Measurements from ENCODE around the gene PPFIBP1. TPM values are rescaled to one million over a fixed set of nuclear protein-coding genes. Genes with fewer than 3 reads are reported as not detected.
A peak's percentile ranks its signal among the peaks of the same experiment; 100 is the strongest.
"Not testable (repeated sequence)": the region's sequence is repeated elsewhere in the genome, so short reads cannot be mapped to it uniquely, and the experiment has no call there.

The PPFIBP1 gene
- total RNA-seq, 1 donor, result 179 TPM

- Histone ChIP-seq H3K4me1 (ENCODE audit: insufficient read depth, low read length) (peaks cover 15% of the 10 kb centered on the region), H3K79me2 (ENCODE audit: insufficient read depth, low read length) (peaks cover 100% of the 10 kb centered on the region), H3K36me3 (ENCODE audit: insufficient read depth, low read length) (peaks cover 28% of the 10 kb centered on the region)
- not testable (repeated sequence) for H2AFZ ChIP-seq (ENCODE audit: low read length); H4K20me1 ChIP-seq (ENCODE audit: insufficient read depth, low read length); H3K4me2 ChIP-seq (ENCODE audit: insufficient read depth, low read length); H3K4me3 ChIP-seq (ENCODE audit: insufficient read depth, low read length); H3K27me3 ChIP-seq (ENCODE audit: insufficient read depth, low read length); H3K9me3 ChIP-seq (ENCODE audit: low read depth, low read length); DNase-seq (ENCODE audit: insufficient read length, low spot score, missing footprints); H3K27ac ChIP-seq (ENCODE audit: low read depth, low read length)
Observed at GRCh38 chr12:27581833-27582232, 57.8 kb downstream of the PPFIBP1 start.

GRCh38 chr12:27582445-27582844, 58.4 kb downstream of the PPFIBP1 start:
- not testable (repeated sequence) for H2AFZ ChIP-seq (ENCODE audit: low read length); H3K27me3 ChIP-seq (ENCODE audit: insufficient read depth, low read length); H3K4me3 ChIP-seq (ENCODE audit: insufficient read depth, low read length); H4K20me1 ChIP-seq (ENCODE audit: insufficient read depth, low read length); H3K9me3 ChIP-seq (ENCODE audit: low read depth, low read length); DNase-seq (ENCODE audit: insufficient read length, low spot score, missing footprints); H3K4me2 ChIP-seq (ENCODE audit: insufficient read depth, low read length); H3K4me1 ChIP-seq (ENCODE audit: insufficient read depth, low read length)
- peaks cover 28% of the 10 kb centered on the region for H3K36me3 ChIP-seq (ENCODE audit: insufficient read depth, low read length)
- H3K27ac ChIP-seq (ENCODE audit: low read depth, low read length), result peak overlapping the region; percentile 21
- H3K79me2 ChIP-seq (ENCODE audit: insufficient read depth, low read length), result peaks cover 97% of the 10 kb centered on the region

GRCh38 chr12:27583057-27583797, 59.2 kb downstream of the PPFIBP1 start:
- Histone ChIP-seq H3K4me3 (ENCODE audit: insufficient read depth, low read length) (no peak overlapping the region), H3K4me1 (ENCODE audit: insufficient read depth, low read length) (peaks cover 10% of the 10 kb centered on the region), H3K27ac (ENCODE audit: low read depth, low read length) (peak overlapping the region; percentile 43), H3K27me3 (ENCODE audit: insufficient read depth, low read length) (no peaks in the 10 kb centered on the region), H3K36me3 (ENCODE audit: insufficient read depth, low read length) (peaks cover 28% of the 10 kb centered on the region), H3K9me3 (ENCODE audit: low read depth, low read length) (no peaks in the 10 kb centered on the region), H3K4me2 (ENCODE audit: insufficient read depth, low read length) (no peak overlapping the region), H3K79me2 (ENCODE audit: insufficient read depth, low read length) (peaks cover 96% of the 10 kb centered on the region), H4K20me1 (ENCODE audit: insufficient read depth, low read length) (peaks cover 5% of the 10 kb centered on the region), H2AFZ (ENCODE audit: low read length) (no peak overlapping the region)
- TF ChIP-seq, protein P1, sequence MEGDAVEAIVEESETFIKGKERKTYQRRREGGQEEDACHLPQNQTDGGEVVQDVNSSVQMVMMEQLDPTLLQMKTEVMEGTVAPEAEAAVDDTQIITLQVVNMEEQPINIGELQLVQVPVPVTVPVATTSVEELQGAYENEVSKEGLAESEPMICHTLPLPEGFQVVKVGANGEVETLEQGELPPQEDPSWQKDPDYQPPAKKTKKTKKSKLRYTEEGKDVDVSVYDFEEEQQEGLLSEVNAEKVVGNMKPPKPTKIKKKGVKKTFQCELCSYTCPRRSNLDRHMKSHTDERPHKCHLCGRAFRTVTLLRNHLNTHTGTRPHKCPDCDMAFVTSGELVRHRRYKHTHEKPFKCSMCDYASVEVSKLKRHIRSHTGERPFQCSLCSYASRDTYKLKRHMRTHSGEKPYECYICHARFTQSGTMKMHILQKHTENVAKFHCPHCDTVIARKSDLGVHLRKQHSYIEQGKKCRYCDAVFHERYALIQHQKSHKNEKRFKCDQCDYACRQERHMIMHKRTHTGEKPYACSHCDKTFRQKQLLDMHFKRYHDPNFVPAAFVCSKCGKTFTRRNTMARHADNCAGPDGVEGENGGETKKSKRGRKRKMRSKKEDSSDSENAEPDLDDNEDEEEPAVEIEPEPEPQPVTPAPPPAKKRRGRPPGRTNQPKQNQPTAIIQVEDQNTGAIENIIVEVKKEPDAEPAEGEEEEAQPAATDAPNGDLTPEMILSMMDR (IDR thresholded peaks at IDR 0.05; ENCODE audit: extremely low read depth, low read depth, low read length), result no peak
- DNase-seq (ENCODE audit: insufficient read length, low spot score, missing footprints), result no peak

- H3K4me3 ChIP-seq (ENCODE audit: insufficient read depth, low read length), result no peak overlapping the region
- peaks cover 96% of the 10 kb centered on the region for H3K79me2 ChIP-seq (ENCODE audit: insufficient read depth, low read length)
- no peaks in the 10 kb centered on the region for H3K9me3 ChIP-seq (ENCODE audit: low read depth, low read length)
- H3K27me3 ChIP-seq (ENCODE audit: insufficient read depth, low read length), result no peaks in the 10 kb centered on the region
- H3K4me2 ChIP-seq (ENCODE audit: insufficient read depth, low read length), result no peak overlapping the region
- DNase-seq (ENCODE audit: insufficient read length, low spot score, missing footprints), result no peak
- H4K20me1 ChIP-seq (ENCODE audit: insufficient read depth, low read length), result peaks cover 5% of the 10 kb centered on the region
- peaks cover 14% of the 10 kb centered on the region for H3K4me1 ChIP-seq (ENCODE audit: insufficient read depth, low read length)
- TF ChIP-seq, protein P1 (IDR thresholded peaks at IDR 0.05; ENCODE audit: extremely low read depth, low read depth, low read length), result no peak
- H2AFZ ChIP-seq (ENCODE audit: low read length), result no peak overlapping the region
- peaks cover 22% of the 10 kb centered on the region for H3K36me3 ChIP-seq (ENCODE audit: insufficient read depth, low read length)
- peak overlapping the region; percentile 43 for H3K27ac ChIP-seq (ENCODE audit: low read depth, low read length)
Observed at GRCh38 chr12:27583981-27584380, 60.0 kb downstream of the PPFIBP1 start.

DNA sequence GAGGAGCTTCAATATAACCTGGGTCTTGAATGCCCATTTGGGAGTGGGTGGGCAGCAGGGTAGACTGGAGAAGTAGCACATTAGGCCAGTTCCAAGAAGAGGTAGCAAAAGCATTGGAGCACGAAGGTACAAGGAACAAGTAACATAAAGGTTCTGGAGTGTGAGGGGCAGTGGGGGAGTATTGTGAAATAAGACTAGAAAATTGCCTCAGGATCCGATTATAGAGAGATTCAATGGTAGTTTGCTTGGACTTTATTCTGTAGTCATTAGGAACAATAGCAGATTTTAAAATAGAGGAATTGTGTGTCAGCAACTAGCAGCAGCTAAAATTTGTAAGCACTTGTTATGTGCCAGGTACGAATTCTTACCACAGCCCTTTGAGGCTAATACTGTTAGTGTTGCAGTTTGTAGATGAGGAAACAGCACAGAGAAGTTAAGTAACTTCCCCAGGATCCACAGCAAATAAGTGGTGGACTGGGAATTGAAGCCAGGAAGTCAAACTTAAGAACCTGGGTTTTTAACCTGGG, 61.8 kb downstream of the PPFIBP1 start:
- no peaks in the 10 kb centered on the region for H3K9me3 ChIP-seq (ENCODE audit: low read depth, low read length)
- no peak overlapping the region for H2AFZ ChIP-seq (ENCODE audit: low read length)
- H3K4me1 ChIP-seq (ENCODE audit: insufficient read depth, low read length), result peaks cover 14% of the 10 kb centered on the region
- H3K4me2 ChIP-seq (ENCODE audit: insufficient read depth, low read length), result no peak overlapping the region
- H3K36me3 ChIP-seq (ENCODE audit: insufficient read depth, low read length), result peaks cover 14% of the 10 kb centered on the region
- peaks cover 5% of the 10 kb centered on the region for H4K20me1 ChIP-seq (ENCODE audit: insufficient read depth, low read length)
- no peak for DNase-seq (ENCODE audit: insufficient read length, low spot score, missing footprints)
- H3K27ac ChIP-seq (ENCODE audit: low read depth, low read length), result no peak overlapping the region
- TF ChIP-seq, protein P1 (IDR thresholded peaks at IDR 0.05; ENCODE audit: extremely low read depth, low read depth, low read length), result no peak
- no peaks in the 10 kb centered on the region for H3K27me3 ChIP-seq (ENCODE audit: insufficient read depth, low read length)
- H3K79me2 ChIP-seq (ENCODE audit: insufficient read depth, low read length), result peaks cover 97% of the 10 kb centered on the region
- no peak overlapping the region for H3K4me3 ChIP-seq (ENCODE audit: insufficient read depth, low read length)

DNA sequence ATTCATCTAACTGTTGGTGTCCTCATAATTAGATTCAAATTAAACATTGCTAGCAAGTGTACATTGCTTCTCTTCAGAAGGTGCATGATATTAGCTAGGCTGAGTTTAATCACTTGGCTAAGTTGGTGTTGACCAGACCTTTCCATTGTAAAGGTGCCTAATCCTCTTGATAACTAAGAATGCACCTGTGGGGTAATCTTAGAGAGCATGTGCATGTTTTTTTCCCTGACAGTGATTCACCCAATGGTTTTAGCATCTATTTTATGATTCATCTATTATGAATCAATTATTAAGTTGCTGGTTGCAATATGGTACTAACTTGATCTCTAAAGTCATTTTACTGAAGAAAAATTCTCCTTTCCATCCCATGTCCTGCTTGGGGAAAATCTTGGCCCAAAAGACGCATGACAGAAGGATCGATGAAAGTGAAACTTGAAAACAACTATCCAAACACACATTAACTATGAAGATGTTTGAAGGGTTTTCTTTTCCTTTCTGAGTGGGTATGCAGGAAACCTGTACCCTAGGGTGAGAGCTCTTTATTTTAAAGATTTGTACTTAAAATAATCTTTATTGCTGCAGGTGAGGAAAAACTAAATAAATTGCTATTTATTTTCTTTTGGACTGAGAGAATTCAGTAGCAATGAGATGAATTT, 64.2 kb downstream of the PPFIBP1 start:
- Histone ChIP-seq H3K36me3 (ENCODE audit: insufficient read depth, low read length) (peaks cover 21% of the 10 kb centered on the region), H3K4me1 (ENCODE audit: insufficient read depth, low read length) (peaks cover 20% of the 10 kb centered on the region), H3K4me2 (ENCODE audit: insufficient read depth, low read length) (peak overlapping the region; percentile 54), H3K79me2 (ENCODE audit: insufficient read depth, low read length) (peaks cover 97% of the 10 kb centered on the region)
- H2AFZ ChIP-seq (ENCODE audit: low read length); H3K4me3 ChIP-seq (ENCODE audit: insufficient read depth, low read length); DNase-seq (ENCODE audit: insufficient read length, low spot score, missing footprints); H3K27me3 ChIP-seq (ENCODE audit: insufficient read depth, low read length); H3K27ac ChIP-seq (ENCODE audit: low read depth, low read length); H3K9me3 ChIP-seq (ENCODE audit: low read depth, low read length); H4K20me1 ChIP-seq (ENCODE audit: insufficient read depth, low read length): not testable (repeated sequence)
